ENCODE data around the gene NIPAL4.

NIPAL4 gene

DNA sequence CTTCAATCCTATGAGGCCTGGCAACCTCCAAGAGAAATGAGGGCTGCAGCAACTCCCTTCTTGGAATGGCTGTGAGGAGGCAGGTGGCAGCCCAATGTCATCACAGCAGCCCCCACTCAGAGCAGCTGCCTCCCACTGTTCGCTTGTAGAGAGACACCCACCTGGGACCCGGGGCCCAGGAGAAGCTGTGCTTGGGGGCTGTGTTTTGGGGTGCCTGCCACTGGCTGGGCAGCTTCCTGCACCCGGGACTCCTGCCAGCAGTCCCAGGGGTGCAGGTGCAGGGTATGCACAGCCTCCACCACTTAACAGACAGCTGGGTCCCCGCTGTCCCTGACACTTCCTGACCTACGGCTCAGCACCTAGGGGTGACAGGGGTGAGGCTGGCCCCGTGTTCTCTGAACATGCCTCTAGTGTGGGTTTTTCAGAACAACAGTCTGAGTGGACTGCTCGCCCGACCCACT, 26.2 kb downstream of the NIPAL4 start:
- no peak for DNase-seq

DNA sequence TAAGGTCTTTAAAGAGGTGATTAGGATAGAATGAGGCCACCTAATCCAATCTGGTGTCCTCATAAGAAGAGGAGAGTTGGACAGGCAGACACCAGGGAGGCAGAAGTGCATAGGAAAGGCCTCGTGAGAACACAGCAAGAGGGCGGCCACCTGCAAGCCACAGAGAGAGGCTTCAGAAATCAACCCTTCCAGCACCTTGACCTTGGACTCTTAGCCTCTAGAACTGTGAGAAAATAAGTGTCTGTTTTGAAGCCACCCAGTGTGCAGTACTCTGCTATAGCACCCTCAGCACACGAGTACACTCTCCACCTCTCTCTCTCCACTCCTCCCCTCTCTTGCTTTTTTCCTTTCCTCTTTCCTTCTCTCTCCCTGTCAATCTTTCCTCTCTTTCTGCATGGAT, 26.8 kb downstream of the NIPAL4 start:
- DNase-seq: no peak

DNA sequence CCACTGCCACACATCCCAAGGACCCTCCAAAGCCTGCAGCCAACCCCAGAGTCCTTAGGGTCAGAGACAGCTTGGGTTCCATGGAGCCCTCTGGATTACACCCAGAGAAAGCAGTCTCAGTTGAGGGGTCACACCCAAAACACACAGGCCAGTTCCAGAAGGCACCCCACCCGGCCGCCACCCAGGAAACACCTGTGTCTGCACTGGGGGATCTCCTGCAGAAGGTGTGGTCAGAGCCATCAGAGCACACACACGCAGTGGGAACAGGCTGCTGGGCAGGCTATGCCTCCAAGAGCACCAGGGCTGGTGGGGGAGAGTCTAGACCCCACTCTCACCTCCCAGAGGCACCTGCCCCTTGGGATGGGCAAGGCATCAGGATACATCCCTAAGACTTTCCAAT, 27.3 kb downstream of the NIPAL4 start:
- no peak for DNase-seq

DNA sequence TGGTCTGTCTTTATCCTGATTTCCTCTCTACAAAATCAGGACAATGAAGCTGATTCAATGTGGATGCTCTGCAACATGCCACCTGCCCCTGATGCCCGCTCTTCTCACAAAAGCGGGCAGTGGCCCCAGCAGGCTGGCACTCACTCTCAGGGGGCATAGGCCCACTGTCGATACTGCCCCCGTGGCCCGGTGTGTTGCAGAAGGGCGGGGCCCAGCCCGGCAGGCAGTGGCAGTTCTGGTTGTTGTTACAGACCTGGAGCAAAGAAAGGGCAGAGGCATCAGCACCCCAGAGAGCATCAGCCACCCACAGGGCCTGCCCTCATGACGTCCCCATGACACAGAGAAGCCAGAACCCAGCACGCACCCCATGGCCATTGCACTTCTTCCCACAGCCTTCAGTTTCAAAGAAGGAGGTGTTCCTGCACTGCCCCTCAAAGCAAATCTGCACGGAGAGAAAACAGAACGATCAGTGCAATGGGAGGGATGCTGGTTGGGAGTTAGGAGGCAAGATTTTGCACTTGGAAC, 31.5 kb downstream of the NIPAL4 start:
- DNase-seq: no peak

DNA sequence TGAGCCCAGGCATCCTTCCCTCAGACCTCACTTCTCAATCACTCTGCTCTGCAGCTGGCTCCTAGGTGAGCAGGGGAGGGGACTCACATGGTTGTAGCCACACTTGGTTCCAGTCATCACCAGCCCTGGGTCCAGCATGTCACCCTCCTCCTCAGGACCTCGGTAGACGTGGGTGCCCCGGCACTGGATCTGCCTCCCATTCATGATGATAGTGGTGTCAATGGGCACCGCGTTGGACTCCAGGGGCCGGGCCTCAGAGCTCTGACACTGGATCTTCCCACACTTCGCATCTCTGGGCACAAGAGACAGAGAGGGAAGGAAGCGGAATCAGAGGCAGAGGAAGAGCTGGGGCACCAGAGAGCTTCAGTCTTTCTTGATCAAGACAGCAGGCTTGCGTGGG, 32.9 kb downstream of the NIPAL4 start:
- no peak for DNase-seq

DNA sequence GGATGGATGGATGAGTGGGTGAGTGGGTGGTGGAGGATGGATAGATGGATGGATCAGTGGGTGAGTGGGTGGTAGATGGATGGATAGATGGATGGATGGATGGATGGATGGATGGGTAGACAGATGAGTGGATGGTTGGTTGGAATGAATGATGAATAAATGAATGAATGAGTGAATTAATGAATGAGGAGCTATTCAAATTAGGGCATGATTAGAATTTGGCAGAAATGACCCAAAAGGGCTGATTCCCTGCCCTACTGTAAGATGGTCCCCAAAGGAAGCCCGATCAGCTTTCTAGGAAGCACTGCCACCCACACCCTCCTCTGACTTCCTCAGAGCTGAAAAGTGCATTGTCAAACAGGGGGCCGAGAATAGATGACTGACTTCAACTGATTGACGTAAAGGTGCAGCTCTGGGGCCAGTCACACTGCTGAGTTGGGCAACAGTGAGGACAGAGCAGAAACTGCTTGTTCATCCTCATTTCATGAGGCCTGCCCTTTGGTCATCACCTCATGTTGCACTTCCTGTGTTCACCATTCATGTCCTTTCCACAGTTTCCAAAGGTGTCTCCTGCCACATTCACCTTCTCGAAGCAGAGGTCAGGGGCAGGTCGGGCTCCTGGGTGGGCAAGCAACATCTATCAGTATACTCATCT, 34.3 kb downstream of the NIPAL4 start:
- no peak for DNase-seq

DNA sequence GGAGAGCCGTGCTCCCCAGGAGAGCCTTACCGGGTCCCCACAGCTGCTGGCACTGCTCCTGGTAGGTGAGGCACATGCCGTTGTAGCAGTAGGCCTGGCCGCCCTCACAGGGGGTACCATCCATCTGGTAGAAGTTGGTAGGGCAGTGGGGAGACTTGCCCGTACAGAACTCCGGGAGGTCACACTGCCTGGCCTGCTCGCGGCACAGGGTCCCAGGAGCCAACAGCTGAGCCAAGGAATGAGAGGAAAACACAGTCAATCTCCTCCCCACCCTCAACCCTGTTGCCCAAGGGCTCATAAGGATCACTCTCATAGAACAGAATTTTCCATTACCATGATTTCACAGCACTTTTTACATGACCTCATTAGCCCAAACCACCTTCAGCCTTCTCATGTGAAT, 36.9 kb downstream of the NIPAL4 start:
- DNase-seq: no peak

DNA sequence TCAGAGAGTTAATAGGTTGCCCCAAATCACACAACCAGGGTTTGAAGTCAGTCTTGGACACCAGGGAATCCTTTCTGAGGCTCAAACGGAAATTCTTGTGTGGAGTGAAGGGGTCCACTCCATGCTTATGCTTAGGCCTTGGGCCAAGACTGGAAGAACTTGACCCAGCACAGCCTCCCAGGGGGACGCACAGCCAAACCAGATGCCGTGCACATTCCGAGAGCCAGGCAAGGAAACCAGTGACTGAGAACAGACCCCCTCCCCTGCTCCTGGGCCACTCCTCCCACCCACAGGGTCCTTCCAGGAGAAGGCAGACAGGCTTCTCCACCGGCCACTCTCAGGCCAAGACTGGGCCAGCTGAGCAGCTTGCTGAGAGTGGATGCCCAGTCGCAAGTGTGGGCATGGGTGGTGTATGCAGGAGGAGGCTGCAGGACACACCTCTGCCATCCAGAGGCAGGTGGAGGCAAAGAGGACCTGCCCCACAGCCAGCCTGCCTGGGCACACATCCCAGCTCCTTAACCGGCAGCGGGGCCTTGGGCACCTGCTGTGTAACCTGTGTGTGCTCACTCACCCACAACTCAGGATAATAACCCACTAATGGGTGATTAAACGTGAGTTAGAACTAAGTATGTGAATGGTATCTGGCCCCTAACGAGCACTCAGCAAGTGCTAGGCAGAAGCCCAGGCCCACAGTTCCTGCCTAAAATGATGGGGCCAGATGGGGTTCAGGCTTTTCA, 38.0 kb downstream of the NIPAL4 start:
- DNase-seq: no peak

DNA sequence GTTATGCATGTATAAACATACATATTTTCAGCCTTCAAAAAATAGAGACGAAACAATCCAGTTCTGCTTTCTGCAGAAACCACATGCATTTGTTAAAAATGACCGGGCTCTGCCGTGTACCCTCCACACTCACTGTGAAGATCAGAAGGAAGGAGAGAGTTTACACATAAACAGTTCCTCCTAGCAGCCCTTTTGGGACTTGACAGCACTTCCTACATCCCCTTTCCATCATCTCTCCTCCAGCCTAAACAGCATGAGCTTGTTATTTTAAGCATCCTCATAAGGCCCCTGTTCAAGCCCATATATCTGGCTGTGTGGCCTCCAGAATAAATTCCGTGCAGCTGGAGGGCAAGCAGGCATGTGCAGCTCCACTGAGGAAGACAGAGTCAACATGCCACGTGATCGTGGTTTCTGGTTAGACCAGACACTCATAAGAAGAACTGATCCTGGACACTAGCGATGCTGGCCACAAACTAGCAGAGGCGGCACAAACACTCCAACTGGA, 42.2 kb downstream of the NIPAL4 start:
- no peak for DNase-seq

DNA sequence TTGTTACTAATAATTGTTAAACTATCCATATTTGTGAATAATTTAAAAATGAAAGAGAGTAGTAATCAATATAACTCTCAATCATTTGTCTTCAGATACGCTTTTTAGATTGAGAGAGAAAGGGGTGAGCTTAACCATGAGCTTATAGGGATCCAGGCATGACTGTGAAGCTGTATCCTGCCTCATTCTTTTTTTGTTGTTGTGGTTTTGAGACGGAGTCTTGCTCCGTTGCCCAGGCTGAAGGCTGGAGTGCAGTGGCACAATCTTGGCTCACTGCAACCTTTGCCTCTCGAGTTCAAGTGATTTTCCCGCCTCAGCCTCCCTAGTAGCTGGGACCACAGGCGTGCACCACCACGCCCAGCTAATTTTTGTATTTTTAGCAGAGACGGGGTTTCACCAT, 44.0 kb downstream of the NIPAL4 start:
- DNase-seq: no peak

DNA sequence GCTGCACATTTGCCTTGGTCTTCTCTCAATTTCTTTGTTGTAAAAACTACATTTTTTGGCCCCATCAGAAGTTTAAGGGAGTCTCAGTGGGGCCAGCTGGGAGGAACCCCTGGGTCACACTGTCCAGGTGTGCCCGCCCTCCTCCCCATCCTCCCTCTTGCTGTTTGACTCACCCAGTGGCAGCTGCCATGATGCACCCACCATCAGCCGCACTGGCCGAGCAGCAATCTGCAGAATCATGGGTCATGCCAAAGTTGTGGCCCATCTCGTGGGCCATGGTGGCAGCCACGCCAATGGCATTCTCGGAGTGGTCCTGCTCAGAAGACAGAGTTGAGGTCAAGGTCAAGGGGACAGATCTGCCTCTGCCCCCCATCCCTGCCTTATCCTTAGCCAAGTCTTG, 45.5 kb downstream of the NIPAL4 start:
- no peak for DNase-seq

DNA sequence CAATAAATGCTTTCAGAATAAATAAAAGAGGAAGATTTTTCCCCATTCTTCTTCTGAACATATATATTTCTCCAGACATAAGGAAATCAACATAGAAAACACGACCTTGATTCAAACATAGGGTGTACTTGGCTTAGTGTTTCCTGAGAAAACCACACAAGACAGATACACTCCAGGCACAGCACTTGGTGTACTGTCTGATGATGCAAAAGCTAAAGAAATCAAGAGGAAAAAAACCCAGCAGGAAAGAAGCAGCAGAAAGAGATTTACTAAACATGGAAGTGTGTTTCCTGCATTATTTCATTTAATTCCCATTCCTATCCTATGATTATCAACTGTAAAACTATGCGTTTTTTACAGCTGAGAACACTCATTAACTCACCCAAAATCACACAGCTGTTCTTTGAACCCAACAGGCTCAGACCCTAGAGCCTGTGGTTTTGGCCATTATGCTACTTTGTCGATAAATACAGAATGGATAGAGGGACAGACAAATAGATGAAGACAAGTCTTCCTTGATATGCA, 46.1 kb downstream of the NIPAL4 start:
- DNase-seq: no peak

DNA sequence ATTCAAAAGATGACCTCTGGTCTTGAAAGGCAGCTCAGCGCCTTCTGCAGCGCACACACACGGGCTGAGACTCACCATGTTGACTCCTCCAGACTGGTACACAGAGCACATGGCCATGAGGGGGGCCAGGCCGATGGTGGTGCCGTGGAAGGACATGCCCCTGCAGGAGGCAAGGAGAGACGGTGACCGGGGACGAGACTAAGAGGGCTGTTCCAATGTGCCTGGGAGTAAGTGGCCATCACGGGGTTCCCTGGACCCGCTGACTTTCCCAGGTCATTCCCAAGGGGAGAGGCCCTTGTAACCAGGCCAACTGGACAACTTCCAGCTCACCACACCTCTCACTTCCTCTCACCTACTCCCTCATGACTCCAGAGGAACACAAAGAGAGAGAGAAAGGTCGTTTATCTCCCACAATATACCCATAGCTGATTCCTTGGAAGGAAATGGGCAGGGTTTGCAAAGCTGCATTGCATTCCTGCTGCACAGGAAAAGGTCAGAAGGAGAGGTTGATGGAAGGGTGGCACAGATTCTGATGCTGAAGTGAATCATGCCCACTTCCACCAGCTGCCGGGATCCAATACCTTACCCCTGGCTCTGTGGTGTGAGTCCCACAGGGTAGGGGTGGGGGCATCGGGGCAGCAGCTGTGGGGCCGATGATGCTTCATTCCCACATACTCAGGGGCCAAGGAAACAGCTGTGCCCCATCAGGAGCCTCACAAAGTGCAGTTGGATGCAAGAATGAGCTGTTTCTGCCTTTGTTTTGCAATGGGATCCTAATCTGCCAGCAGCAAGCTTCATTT, 47.2 kb downstream of the NIPAL4 start:
- peak; percentile 77 for DNase-seq

DNA sequence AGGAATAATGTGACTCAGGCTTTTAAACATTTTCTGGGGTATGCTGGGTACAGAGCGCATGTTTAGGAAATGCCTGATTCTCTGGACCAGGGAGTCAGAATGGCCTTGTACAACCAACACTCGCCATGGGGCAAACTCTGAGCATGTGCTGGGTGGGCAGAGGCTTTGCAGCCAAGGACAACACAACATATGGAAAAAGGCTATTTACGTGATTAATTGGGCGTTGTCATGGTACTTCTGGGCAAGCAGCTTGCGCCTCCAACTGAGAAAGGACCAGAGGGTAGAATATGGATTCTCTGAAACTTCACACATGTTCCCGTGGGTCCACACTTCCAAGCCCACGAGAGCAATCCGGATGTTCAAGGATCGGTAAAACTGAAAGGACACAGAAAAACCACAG, 49.1 kb downstream of the NIPAL4 start:
- DNase-seq: no peak

DNA sequence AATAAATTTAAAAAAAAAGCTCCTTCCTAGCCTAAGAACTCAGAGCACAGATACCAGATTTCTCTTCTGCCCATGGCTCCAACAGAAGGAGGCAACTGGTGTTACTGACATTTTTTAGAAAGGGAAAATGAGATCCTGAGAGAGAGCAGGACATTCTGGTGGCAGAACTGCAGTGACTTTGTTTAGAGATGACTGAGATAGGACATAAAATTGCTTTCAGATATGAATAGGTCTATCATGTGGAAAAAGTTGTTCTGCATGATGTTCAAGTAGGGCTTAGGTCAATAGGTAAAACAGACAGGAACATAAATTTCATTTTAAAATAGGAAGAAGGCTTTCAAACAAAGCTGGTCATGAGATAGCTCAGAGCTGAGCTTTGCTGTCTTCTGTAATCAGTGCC, 49.6 kb downstream of the NIPAL4 start:
- DNase-seq: no peak

DNA sequence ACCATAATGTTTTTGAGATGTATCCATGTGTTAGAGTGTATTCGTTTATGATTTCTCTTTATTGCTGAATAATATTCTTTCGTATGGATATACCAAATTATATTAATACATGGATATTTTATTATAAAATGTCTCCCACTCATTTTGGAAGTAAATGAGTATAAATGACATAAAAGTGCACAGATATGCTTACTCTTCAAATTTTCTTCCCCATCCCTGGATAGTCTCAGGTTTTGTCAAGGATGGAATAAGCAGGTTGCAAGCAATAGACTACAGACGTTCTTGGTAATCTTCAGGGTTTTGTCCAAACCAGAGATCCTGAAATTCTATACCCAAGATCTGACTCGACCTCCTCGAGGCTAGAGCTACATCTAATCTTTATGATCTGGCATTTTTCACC, 50.7 kb downstream of the NIPAL4 start:
- no peak for DNase-seq

DNA sequence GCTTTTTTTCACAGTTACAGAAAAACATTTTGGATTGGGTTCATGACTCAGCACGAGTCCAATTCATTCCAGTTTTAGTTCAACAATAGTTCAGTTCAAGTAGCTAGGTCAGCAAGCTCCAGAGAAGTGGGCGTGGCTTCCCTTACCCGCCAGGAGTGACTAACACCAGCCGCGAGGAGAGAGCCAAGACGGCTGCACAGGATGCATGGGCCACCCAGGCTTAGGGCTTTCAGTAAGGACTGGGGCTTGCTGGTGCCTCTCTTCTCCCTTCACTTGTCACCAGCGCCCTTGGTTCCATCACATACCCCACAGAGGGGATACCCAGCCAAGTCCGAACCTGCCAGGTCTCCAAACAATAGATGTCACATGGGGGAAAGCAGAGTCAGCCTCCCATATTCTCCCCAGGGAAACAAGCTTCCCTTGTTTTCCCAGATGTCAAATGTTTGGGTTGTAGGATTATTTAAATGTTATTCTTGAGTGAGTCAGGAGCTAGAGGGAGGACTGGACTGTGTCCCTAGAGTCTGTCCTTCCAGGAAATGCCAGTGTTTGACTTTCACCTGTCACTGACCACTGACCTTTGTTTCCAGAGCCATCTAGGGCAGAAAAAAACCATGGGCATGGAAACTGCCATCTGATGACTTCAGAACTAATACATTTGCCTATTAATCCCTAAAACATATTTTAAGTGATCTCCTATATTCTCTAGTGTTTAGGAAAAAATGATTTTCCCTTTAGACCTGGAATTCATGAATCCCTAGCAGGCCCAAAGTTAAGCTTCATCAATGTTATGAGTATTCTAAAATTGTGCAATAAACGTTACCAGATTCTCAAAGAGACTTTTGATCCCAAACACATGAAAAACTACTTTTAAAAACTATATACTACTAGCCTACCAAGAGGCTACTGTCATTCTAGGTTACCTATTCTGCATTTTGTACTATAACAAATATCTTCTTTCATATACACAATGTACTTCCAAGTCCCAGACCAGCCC, 51.9 kb downstream of the NIPAL4 start:
- peak; percentile 93 for DNase-seq

DNA sequence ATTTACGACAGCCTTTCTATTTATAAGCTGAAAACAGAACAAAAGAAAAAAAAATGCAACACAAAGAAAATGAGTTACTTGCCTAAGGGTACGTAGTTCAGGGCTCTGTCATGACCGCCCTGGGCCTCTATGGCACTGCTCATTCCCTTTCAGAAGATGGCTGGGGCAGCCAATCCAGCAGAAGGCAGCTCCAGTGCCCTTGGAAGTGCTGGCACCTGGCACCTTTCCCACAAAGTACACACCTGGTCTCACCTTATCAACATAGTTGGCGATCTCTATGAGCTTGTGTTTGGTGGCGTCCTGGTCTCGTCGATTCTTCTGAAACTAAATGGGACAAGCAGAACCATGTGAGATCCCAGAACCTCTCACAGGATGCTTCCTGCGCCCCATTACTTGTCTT, 53.2 kb downstream of the NIPAL4 start:
- DNase-seq: no peak

DNA sequence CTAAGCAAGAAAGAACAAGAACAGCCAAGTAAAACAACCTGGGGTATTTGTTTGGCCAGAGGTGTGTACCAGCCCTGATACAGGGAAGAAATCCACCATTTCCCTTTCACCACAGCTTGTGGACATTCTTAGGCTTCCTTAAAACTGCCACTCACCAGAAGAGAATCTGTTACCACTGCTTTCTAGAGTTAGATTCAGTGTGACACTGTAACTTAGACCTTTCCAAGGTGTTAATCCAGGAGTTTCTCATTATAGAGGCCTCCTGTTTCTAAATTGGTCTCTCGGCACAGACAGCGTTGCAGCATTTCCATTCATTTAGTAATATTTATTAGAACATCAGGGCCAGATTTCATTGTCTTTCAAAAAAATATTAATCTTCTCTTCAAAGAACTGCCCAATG, 55.0 kb downstream of the NIPAL4 start:
- no peak for DNase-seq

DNA sequence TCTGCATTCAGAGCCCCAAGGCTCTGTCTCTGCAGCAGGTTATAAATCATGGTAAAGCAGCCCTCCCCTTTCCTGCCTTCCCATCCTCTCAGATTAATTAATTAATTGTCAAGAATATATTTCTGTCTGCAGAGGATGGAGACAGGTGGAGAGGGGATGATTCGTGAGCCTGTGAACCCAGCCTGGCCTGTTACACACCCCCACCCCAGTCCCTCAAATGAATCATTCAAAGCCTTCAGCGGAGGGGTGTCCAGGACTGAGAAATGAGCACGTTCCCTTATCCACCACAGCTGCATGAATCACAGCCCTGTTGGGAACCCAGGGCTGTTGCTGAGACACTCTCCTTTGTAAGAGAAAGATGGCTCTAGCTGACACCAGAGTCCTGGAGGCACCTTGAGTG, 56.0 kb downstream of the NIPAL4 start:
- peak; percentile 90 for DNase-seq

DNA sequence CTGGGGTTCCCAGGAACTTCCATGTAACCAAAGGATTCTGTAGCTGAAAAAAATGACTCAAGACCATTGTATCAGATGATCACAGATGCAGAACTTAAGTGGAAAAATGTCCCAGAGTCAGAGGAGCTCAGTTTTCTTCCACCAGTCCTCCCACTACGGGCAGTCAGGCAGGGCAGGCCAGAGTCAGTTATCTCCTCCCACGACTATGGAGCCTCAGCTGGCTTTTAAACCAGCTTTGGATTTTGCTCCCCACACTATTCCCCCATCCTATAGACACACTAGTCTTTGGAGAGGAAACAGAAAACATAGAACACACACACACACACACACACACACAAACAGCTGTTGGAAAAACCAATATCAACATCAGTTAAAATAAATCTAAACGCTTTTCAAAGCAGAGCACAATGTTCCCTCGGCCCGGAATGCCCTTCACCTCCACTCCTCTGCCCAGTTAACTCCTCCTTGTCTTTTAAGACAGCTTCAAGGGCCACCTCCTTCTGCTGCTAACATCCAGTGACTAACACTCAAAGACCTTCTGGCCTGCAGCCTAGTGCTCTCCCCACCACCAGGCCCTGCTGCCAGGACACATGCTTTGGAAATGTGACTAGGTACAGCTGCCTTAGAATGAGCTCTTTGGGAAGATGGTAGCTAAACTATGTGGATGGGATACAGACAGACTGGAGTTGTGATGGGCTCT, 56.8 kb downstream of the NIPAL4 start:
- DNase-seq: peak; percentile 64

All from NCI-H226 (cell line).